Esophagus muscularis mucosa (tissue), 4 donors: ENCODE measurements around the gene PKHD1. TPM values are rescaled to one million over a fixed set of nuclear protein-coding genes. Genes with fewer than 3 reads are reported as not detected.
"Not testable (repeated sequence)": the region's sequence is repeated elsewhere in the genome, so short reads cannot be mapped to it uniquely, and the experiment has no call there.

Experiments used
- DNase-seq: peaks from one replicate; pipeline ENCODE4 v3.0.0-alpha.2; 2017; ENCODE audit errors: extremely low spot score
- H3K27ac ChIP-seq, 4 donors: fragments of 200-600 bp; sonication (generic); replicated peaks in 1 of 4; 1 replicate in 3 of 4; 2 replicates in 1 of 4; pipeline ENCODE4 v1.5.1; 2016 to 2019; ENCODE audit warnings: mild to moderate bottlenecking in 1 of 4
- H3K27me3 ChIP-seq, 4 donors: fragments of 200-600 bp; sonication (generic); one replicate each; pipeline versions ENCODE4 v1.5.1 to v1.6.0; 2016 to 2019
- H3K36me3 ChIP-seq, 4 donors: fragments of 200-600 bp; sonication (generic); one replicate each; pipeline ENCODE4 v1.5.1; 2016 to 2019
- H3K4me1 ChIP-seq, 4 donors: fragments of 200-600 bp; sonication (generic); one replicate each; pipeline ENCODE4 v1.5.1; 2016 to 2019
- H3K4me3 ChIP-seq, 4 donors: fragments of 200-600 bp; sonication (generic); 1 replicate in 2 of 4; 2 replicates in 2 of 4; pipeline ENCODE4 v1.5.1; 2016 to 2019; ENCODE audit warnings: mild to moderate bottlenecking in 4 of 4, moderate library complexity in 1 of 4
- H3K9me3 ChIP-seq, 4 donors: fragments of 200-600 bp; sonication (generic); 1 replicate in 3 of 4; 2 replicates in 1 of 4; pipeline ENCODE4 v1.5.1; 2016 to 2019
- CTCF ChIP-seq, 3 experiments: fragments of 200-600 bp in 2 of 3; fragments of 450-650 bp in 1 of 3; sonication (generic) in 2 of 3; IDR thresholded peaks; one replicate each; pipeline ENCODE4 v1.5.1; 2017 to 2019; ENCODE audit warnings: antibody characterized with exemption in 3 of 3, mild to moderate bottlenecking in 2 of 3, moderate library complexity in 1 of 3
- EP300 ChIP-seq: sonication (generic); formaldehyde crosslinking; IDR thresholded peaks from one replicate; pipeline ENCODE4 v1.6.1; 2017; ENCODE audit warnings: antibody characterized with exemption
- POLR2A ChIP-seq: fragments of 450-650 bp; IDR thresholded peaks from one replicate; pipeline ENCODE4 v1.6.1; 2017; ENCODE audit warnings: antibody characterized with exemption, moderate library complexity, mild to moderate bottlenecking, low read depth
- POLR2AphosphoS5 ChIP-seq, 2 donors: sonication (generic); formaldehyde crosslinking; IDR thresholded peaks; one replicate each; pipeline ENCODE4 v1.6.1; 2017; ENCODE audit warnings: antibody characterized with exemption in 2 of 2
- WGBS: methylation state at CpG from one replicate; pipeline ENCODE4 v1.1.5; 2018; 5-methylcytosine and 5-hydroxymethylcytosine counted together
- intact Hi-C: fragments of 100-400 bp; cut with DNase I; formaldehyde crosslinking; loops from one replicate; pipeline ENCODE4 v1.15.1; 2023
- total RNA-seq, 4 donors: library from RNA; depleted of rRNA; stranded (reverse); fragments of >200 nt; gene quantifications; one replicate each; pipeline versions ENCODE4 v1.1.0 to v1.2.1, GENCODE V29; 2016

Gene PKHD1
- total RNA-seq, 4 donors from 2014 or later, result under 0.01 TPM; not detected in 3

- DNase-seq, result peak; percentile 70
- TF ChIP-seq POLR2AphosphoS5 (IDR thresholded peaks at IDR 0.05) (no peak), EP300 (no peak), CTCF (IDR thresholded peaks at IDR 0.05) (peak; percentile 46 to 60 (median 55)), POLR2A (no peak)
- H3K9me3 ChIP-seq, result no peaks in the 10 kb centered on the region
- no peaks in the 10 kb centered on the region for H3K27me3 ChIP-seq
- no peaks in the 10 kb centered on the region for H3K4me1 ChIP-seq
- intact Hi-C loops, result loop anchor here (5.0 kb wide), 1 partner anchor 1143 kb away; the partner anchor contains the start of gene TFAP2B
- H3K36me3 ChIP-seq, result no peaks in the 10 kb centered on the region
- no peak overlapping the region for H3K4me3 ChIP-seq
- WGBS, result 28% methylated on average over 6 of the region's 6 CpGs
- no peak overlapping the region for H3K27ac ChIP-seq
These were observed 127.5 kb downstream of the PKHD1 start for GRCh38 chr6:51959744-51960383.

GRCh38 chr6:51954681-51955080 is 132.7 kb downstream of the PKHD1 start:
- no peak for DNase-seq
- H3K4me3 ChIP-seq, result no peak overlapping the region
- no peaks in the 10 kb centered on the region for H3K4me1 ChIP-seq
- intact Hi-C loops, result loop anchor here (5.0 kb wide), 1 partner anchor 1137 kb away; the partner anchor contains the start of gene TFAP2B
- 74% methylated on average over 3 of the region's 3 CpGs for WGBS
- TF ChIP-seq EP300 (no peak), POLR2AphosphoS5 (IDR thresholded peaks at IDR 0.05) (no peak), POLR2A (no peak), CTCF (IDR thresholded peaks at IDR 0.05) (no peak)
- no peaks in the 10 kb centered on the region for H3K36me3 ChIP-seq
- no peaks in the 10 kb centered on the region for H3K27me3 ChIP-seq
- no peaks in the 10 kb centered on the region for H3K9me3 ChIP-seq
- no peak overlapping the region for H3K27ac ChIP-seq

GRCh38 chr6:51953246-51953645 is 134.2 kb downstream of the PKHD1 start:
- Histone ChIP-seq H3K9me3 (no peaks in the 10 kb centered on the region), H3K4me1 (no peaks in the 10 kb centered on the region), H3K36me3 (no peaks in the 10 kb centered on the region), H3K27me3 (no peaks in the 10 kb centered on the region), H3K27ac (no peak overlapping the region), H3K4me3 (no peak overlapping the region)
- peak; percentile 47 for DNase-seq
- intact Hi-C loops, result no loop called here
- TF ChIP-seq CTCF (IDR thresholded peaks at IDR 0.05) (no peak), POLR2A (no peak), POLR2AphosphoS5 (IDR thresholded peaks at IDR 0.05) (no peak), EP300 (no peak)

- Histone ChIP-seq H3K4me1 (no peaks in the 10 kb centered on the region), H3K27me3 (no peaks in the 10 kb centered on the region), H3K36me3 (no peaks in the 10 kb centered on the region), H3K4me3 (no peak overlapping the region), H3K9me3 (no peaks in the 10 kb centered on the region), H3K27ac (no peak overlapping the region)
- TF ChIP-seq POLR2AphosphoS5 (IDR thresholded peaks at IDR 0.05) (no peak), EP300 (no peak), POLR2A (no peak), CTCF (IDR thresholded peaks at IDR 0.05) (no peak)
- intact Hi-C loops, result no loop called here
- DNase-seq, result no peak
These were observed 135.5 kb downstream of the PKHD1 start for GRCh38 chr6:51951924-51952323.

GRCh38 chr6:51949526-51949925 is 137.9 kb downstream of the PKHD1 start:
- no peak overlapping the region for H3K27ac ChIP-seq
- TF ChIP-seq POLR2A (no peak), EP300 (no peak), CTCF (IDR thresholded peaks at IDR 0.05) (no peak), POLR2AphosphoS5 (IDR thresholded peaks at IDR 0.05) (no peak)
- intact Hi-C loops, result no loop called here
- peak; percentile 47 for DNase-seq
- WGBS, result 83% methylated on average over 5 of the region's 5 CpGs
- H3K9me3 ChIP-seq, result no peaks in the 10 kb centered on the region
- no peaks in the 10 kb centered on the region for H3K27me3 ChIP-seq
- H3K36me3 ChIP-seq, result no peaks in the 10 kb centered on the region
- no peak overlapping the region for H3K4me3 ChIP-seq
- H3K4me1 ChIP-seq, result no peaks in the 10 kb centered on the region

GRCh38 chr6:51939695-51940094 is 147.7 kb downstream of the PKHD1 start:
- H3K36me3 ChIP-seq, H3K4me1 ChIP-seq, H3K27me3 ChIP-seq, H3K4me3 ChIP-seq, H3K27ac ChIP-seq, intact Hi-C loops, DNase-seq, H3K9me3 ChIP-seq: not testable (repeated sequence)
- 75% methylated on average over 2 of the region's 2 CpGs for WGBS
